ENCODE data around the gene ABHD17C.

ABHD17C gene

GRCh38 chr15:80790236-80790635 lies 95.1 kb downstream of the ABHD17C start:
- DNase-seq = no peak

- DNase-seq = no peak
These were observed 95.9 kb downstream of the ABHD17C start for GRCh38 chr15:80791004-80791403.

- no peak for DNase-seq
These were observed 101.3 kb downstream of the ABHD17C start for GRCh38 chr15:80796407-80796806.

- no peak for DNase-seq
These were observed 103.8 kb downstream of the ABHD17C start for GRCh38 chr15:80798911-80799310.

- DNase-seq = no peak
These were observed 105.0 kb downstream of the ABHD17C start for GRCh38 chr15:80800067-80800466.

GRCh38 chr15:80801891-80802680 lies 107.0 kb downstream of the ABHD17C start:
- no peak for DNase-seq

- DNase-seq = no peak
These were observed 108.7 kb downstream of the ABHD17C start for GRCh38 chr15:80803580-80804525.

- DNase-seq = no peak
These were observed 109.9 kb downstream of the ABHD17C start for GRCh38 chr15:80804970-80805495.
